ENCODE data around the gene OXTR. TPM values are rescaled to one million over a fixed set of nuclear protein-coding genes. Genes with fewer than 3 reads are reported as not detected.
A peak's percentile ranks its signal among the peaks of the same experiment; 100 is the strongest.

OXTR gene
- total RNA-seq, 1 experiment from 2014 or later = 0.03 TPM

GRCh38 chr3:8755564-8756237, 13.7 kb downstream of the OXTR start:
- H3K4me3 ChIP-seq = no peak overlapping the region
- H3K27me3 ChIP-seq = no peaks in the 10 kb centered on the region
- no peak for DNase-seq
- H3K9me3 ChIP-seq = no peaks in the 10 kb centered on the region
- H3K36me3 ChIP-seq = no peaks in the 10 kb centered on the region

DNA sequence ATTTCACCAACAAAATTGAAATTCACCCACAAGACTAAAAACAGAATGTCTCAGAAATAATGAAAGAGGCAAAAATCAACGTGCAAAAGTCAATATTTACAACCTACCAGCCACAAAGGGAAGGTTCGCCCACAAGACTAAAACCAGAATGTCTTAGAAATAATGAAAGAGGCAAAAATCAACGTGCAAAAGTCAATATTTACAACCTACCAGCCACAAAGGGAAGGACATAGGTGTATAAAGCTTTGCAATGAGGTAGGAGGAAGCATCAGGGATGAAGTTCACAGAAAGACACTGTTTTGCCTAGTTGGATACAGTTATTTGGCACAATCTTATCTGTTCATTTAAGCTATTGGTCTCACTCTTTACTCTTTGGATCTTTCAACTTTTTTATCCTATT, 14.3 kb downstream of the OXTR start:
- Histone ChIP-seq H3K9me3 (no peaks in the 10 kb centered on the region), H3K4me3 (no peak overlapping the region), H3K36me3 (no peaks in the 10 kb centered on the region), H3K27me3 (no peaks in the 10 kb centered on the region)
- DNase-seq = no peak

DNA sequence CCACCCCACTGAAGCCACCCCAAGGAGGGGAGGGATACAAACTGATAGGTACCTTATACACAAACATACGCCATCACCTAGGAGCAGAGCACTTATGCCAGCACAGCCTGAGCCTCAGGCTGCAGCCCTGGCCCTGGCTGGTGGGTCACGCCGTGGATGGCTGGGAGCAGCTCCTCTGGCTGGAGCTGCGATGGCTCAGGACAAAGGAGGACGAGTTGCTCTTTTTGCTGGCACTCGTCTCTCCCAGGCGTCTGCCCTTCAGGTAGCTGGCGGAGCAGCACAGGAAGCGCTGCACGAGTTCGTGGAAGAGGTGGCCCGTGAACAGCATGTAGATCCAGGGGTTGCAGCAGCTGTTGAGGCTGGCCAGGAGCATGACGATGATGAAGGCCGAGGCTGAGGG, 16.6 kb downstream of the OXTR start:
- no peak overlapping the region for H3K4me3 ChIP-seq
- H3K9me3 ChIP-seq = no peaks in the 10 kb centered on the region
- no peaks in the 10 kb centered on the region for H3K27me3 ChIP-seq
- DNase-seq = no peak
- no peaks in the 10 kb centered on the region for H3K36me3 ChIP-seq

- no peaks in the 10 kb centered on the region for H3K27me3 ChIP-seq
- H3K36me3 ChIP-seq = no peaks in the 10 kb centered on the region
- H3K4me3 ChIP-seq = no peak overlapping the region
- DNase-seq = no peak
- no peaks in the 10 kb centered on the region for H3K9me3 ChIP-seq
These were observed 20.1 kb downstream of the OXTR start for GRCh38 chr3:8749316-8749715.

GRCh38 chr3:8746780-8747345, 22.6 kb downstream of the OXTR start:
- no peaks in the 10 kb centered on the region for H3K9me3 ChIP-seq
- H3K4me3 ChIP-seq = no peak overlapping the region
- H3K27me3 ChIP-seq = no peaks in the 10 kb centered on the region
- DNase-seq = no peak
- no peaks in the 10 kb centered on the region for H3K36me3 ChIP-seq

DNA sequence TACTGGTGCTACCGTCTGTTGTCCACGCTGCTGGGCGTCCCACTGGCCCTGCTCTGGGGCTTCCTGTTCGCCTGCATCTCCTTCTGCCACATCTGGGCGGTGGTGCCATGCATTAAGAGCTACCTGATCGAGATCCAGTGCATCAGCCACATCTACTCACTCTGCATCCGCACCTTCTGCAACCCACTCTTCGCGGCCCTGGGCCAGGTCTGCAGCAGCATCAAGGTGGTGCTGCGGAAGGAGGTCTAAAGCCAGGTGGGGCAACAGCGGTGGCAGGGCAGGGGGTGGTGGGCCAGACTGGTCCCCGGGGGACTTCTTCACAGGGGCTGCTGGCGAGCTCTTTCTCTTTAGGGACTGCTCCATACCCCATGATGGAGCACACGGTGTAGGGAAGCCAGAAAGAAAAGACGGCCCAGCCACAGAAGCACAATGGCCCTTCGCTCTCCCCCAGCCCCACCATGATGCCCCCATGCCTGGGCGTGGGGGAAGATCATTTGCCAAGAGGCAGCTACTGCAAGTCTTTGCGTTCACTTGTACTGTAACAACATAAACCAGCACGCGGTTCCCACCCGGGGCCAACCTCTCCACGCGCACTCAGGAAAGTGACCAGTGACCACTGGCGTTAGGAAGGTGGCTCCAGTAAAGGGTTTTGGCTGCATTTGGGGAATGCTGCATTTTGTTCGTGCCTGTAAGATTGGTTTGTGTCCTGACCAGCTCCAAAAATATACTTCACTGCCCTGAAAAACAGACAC, 23.6 kb downstream of the OXTR start:
- no peaks in the 10 kb centered on the region for H3K36me3 ChIP-seq
- H3K4me3 ChIP-seq = no peak overlapping the region
- no peaks in the 10 kb centered on the region for H3K27me3 ChIP-seq
- no peak for DNase-seq
- no peaks in the 10 kb centered on the region for H3K9me3 ChIP-seq

DNA sequence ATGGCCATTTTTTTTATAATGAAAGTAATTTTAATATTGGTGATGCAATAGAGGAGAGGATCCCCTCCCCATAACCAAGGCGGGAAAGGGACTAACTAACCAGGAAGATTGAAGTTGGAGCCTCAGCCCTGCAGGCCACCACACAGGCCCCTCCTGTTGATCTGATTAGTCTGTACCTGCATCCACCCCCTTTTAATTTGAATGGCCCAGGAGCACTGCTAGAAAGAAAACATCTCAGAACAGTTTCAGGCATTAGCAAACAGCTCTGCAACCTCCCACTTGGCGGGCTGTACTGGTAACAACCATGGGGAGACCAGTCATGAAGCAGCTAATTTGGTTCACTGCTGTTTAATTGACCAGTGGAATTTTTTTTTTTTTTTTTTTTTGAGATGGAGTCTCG, 25.5 kb downstream of the OXTR start:
- no peaks in the 10 kb centered on the region for H3K36me3 ChIP-seq
- H3K9me3 ChIP-seq = no peaks in the 10 kb centered on the region
- no peaks in the 10 kb centered on the region for H3K27me3 ChIP-seq
- H3K4me3 ChIP-seq = no peak overlapping the region
- no peak for DNase-seq

DNA sequence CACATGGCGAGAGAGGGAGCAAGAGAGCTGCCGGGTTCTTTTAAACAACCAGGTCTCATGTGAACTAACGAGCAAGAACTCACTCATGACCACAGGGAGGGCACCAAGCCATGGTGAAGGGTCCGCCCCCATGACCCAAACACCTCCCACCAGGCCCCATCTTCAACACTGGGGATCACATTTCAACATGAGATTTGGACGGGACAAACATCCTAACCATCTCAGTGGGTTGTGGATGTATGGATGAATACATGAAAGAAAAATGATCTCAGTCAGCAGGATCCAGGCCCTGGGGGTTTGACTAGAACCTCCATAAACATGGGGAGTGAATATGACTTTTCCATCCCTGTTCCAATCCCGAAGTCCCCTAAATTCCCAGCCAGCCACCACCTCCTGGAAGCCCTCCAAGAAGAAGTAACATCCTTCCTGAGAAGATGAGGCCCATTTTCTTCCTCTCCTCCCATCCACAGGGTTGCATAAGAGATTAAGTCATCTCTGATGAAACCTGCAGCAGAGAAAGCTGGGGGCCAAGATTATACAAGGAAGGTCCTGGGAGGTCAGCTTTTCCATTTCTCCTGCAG, 26.3 kb downstream of the OXTR start:
- no peaks in the 10 kb centered on the region for H3K36me3 ChIP-seq
- peak; percentile 30 for DNase-seq
- no peaks in the 10 kb centered on the region for H3K9me3 ChIP-seq
- no peaks in the 10 kb centered on the region for H3K27me3 ChIP-seq
- no peak overlapping the region for H3K4me3 ChIP-seq

DNA sequence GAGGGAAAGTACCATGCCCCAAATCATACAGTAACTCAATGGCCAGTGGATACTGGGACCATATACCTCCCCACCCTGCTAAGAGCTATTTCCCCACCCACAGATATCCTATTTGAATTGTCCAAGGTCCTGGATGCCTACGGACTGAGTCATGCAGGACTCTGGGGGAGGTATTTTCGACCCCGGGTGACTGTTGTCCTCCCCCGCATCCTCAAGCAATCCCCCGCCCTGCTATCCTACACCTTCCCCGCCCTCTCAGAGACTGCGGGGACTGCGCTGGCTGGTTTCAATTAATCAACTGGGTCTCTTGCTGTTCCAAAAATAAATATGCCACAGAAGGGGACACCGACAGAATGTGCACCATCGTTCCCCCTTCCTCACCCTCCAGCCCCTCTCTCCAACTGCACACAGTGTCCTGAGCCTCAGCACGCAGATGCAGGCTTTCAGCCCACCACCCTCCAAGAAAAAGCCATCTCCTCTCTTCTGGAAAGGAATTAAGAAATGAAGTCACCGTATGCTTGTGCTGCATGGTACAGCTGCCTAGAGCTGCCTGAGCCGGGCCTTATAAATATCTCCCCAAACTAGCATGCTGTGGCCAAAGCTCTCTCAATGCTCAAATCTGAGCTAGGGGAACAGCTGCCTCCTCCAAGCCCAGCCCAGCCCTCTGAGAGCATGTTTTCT, 27.7 kb downstream of the OXTR start:
- no peak overlapping the region for H3K4me3 ChIP-seq
- no peaks in the 10 kb centered on the region for H3K36me3 ChIP-seq
- peak; percentile 70 for DNase-seq
- no peaks in the 10 kb centered on the region for H3K9me3 ChIP-seq
- no peaks in the 10 kb centered on the region for H3K27me3 ChIP-seq

DNA sequence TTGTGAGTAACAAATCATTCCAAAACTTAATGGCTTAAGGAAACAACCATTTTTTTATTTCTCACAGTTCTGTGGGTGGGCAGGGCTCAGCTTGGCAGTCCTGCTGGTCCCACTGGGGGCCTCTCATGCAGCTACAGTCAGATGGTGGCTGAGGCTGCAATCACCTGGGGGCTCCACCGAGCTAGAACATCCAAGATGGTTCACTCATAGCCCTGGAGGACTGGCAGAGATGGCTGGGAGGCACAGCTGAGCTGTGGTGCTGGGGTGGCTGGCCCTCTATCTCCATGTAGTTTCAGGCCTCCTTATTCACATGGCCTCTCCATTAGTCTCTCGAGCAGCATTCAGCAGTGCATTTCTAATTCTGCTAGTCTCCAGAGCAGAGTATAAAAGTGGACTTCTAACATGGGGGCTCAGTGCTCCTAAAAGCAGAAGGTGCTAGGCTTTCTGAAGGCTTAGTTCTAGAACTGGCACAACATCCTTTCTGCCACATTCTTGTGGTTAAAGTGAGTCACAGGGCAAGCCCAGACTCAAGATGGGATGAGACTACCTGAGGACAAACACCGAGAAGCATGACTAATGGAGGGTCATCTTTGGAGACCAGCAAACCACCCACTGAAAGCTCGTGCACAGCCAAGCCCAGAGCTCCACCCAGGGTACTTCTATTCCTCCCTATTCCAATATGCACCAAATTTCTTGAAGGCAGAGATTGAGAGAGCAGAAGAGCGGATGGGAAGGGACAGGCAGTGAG, 29.5 kb downstream of the OXTR start:
- no peaks in the 10 kb centered on the region for H3K36me3 ChIP-seq
- DNase-seq = peak; percentile 78
- no peaks in the 10 kb centered on the region for H3K9me3 ChIP-seq
- no peak overlapping the region for H3K4me3 ChIP-seq
- no peaks in the 10 kb centered on the region for H3K27me3 ChIP-seq

GRCh38 chr3:8738639-8739038, 30.8 kb downstream of the OXTR start:
- H3K27me3 ChIP-seq = no peaks in the 10 kb centered on the region
- no peak overlapping the region for H3K4me3 ChIP-seq
- no peak for DNase-seq
- H3K36me3 ChIP-seq = no peaks in the 10 kb centered on the region
- no peaks in the 10 kb centered on the region for H3K9me3 ChIP-seq

DNA sequence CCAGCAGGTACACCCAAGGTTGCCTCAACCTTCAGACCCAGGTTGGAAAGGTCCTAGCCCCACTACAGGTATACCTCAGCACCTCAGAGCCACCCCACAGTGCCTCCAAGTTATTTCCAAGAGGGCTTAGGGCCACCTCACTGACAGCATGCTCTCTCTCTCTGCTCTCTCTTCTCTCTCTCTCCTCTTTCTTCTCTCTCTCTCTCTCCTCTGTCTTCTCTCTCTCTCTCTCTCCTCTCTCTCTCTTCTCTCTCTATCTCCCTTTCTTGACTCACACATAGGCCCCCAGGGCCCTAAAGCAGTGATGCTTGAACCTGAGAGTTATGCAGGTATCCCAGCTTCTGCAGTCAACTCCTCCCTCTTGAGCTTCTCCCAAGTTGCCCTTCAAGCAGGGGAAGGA, 31.6 kb downstream of the OXTR start:
- no peaks in the 10 kb centered on the region for H3K36me3 ChIP-seq
- no peak overlapping the region for H3K4me3 ChIP-seq
- H3K27me3 ChIP-seq = no peaks in the 10 kb centered on the region
- H3K9me3 ChIP-seq = no peaks in the 10 kb centered on the region
- DNase-seq = no peak

GRCh38 chr3:8737301-8737700, 32.1 kb downstream of the OXTR start:
- no peak for DNase-seq
- H3K27me3 ChIP-seq = no peaks in the 10 kb centered on the region
- no peaks in the 10 kb centered on the region for H3K36me3 ChIP-seq
- no peaks in the 10 kb centered on the region for H3K9me3 ChIP-seq
- H3K4me3 ChIP-seq = no peak overlapping the region

GRCh38 chr3:8736436-8736835, 33.0 kb downstream of the OXTR start:
- no peaks in the 10 kb centered on the region for H3K27me3 ChIP-seq
- no peak overlapping the region for H3K4me3 ChIP-seq
- no peaks in the 10 kb centered on the region for H3K36me3 ChIP-seq
- no peak for DNase-seq
- H3K9me3 ChIP-seq = no peaks in the 10 kb centered on the region

DNA sequence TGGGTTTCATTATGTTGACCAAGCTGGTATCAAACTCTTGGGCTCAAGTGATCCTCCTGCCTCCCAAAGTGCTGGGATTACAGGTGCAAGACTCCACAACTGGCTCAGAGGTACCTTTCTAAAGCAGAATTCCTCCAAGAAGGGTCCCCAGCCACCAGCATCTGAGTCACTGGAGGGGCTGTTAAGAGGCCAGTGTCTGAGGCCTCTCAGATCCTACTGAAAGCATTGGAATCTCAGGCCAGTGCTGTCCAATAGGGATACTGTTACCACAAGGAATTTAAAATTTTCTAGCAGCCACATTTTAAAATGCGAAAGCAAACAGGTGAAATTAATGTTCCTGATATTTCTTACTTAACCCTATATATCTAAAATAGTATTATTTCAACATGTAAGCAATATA, 34.5 kb downstream of the OXTR start:
- DNase-seq = no peak
- Histone ChIP-seq H3K27me3 (no peaks in the 10 kb centered on the region), H3K36me3 (no peaks in the 10 kb centered on the region), H3K4me3 (no peak overlapping the region), H3K9me3 (no peaks in the 10 kb centered on the region)

- Histone ChIP-seq H3K9me3 (no peaks in the 10 kb centered on the region), H3K27me3 (no peaks in the 10 kb centered on the region), H3K4me3 (no peak overlapping the region), H3K36me3 (no peaks in the 10 kb centered on the region)
- peak; percentile 42 for DNase-seq
These were observed 35.1 kb downstream of the OXTR start for GRCh38 chr3:8734137-8734878.
